Measurements from ENCODE around the gene ZNF132.
A peak's percentile ranks its signal among the peaks of the same experiment; 100 is the strongest.
"Not testable (repeated sequence)": the region's sequence is repeated elsewhere in the genome, so short reads cannot be mapped to it uniquely, and the experiment has no call there.

The ZNF132 gene

DNA sequence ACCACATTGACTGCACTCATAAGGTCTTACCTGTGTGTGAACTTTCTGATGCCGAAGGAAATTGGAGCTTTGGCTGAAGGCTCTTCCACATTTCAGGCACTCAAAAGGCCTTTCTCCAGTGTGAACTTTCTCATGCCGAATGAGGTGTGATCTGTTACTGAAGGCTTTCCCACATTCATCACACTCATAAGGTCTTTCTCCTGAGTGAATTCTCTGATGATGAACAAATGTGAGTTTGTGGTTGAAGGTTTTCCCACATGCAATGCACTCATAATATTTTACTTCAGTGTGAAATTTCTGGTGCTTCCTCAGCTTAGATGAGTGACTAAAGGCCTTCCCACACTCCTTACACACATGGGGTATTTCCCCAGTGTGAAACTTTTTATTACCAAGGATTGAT lies 5.7 kb downstream of the ZNF132 start:
- H3K4me3 ChIP-seq (ENCODE audit: low read length), result 0 out of 2 replicates have a peak overlapping the region, but pooled peaks have one; percentile 15
- H3K9me3 ChIP-seq (ENCODE audit: insufficient read depth, low read depth, low read length), result peaks cover 81% of the 10 kb centered on the region
- 100% methylated on average over 2 of the region's 2 CpGs for WGBS

GRCh38 chr19:58429745-58430144 lies 10.2 kb downstream of the ZNF132 start:
- Histone ChIP-seq H3K4me1 (ENCODE audit: insufficient read depth, low read length) (no peaks in the 10 kb centered on the region), H3K9ac (ENCODE audit: low read depth, low read length) (no peak overlapping the region), H3K4me3 (ENCODE audit: low read length) (no peak overlapping the region), H3K27ac (ENCODE audit: low read depth, low read length) (no peak overlapping the region), H3K27me3 (ENCODE audit: insufficient read depth, low read length) (no peaks in the 10 kb centered on the region), H3K9me3 (ENCODE audit: insufficient read depth, low read depth, low read length) (peaks cover 70% of the 10 kb centered on the region), H3K36me3 (ENCODE audit: insufficient read depth, low read length) (peaks cover 26% of the 10 kb centered on the region)

More for the DNA sequence above, 5.7 kb downstream of the ZNF132 start:
- Histone ChIP-seq H3K36me3 (ENCODE audit: insufficient read depth, low read length) (peaks cover 49% of the 10 kb centered on the region), H3K4me1 (ENCODE audit: insufficient read depth, low read length) (no peaks in the 10 kb centered on the region), H3K9ac (ENCODE audit: low read depth, low read length) (no peak overlapping the region), H3K27me3 (ENCODE audit: insufficient read depth, low read length) (no peaks in the 10 kb centered on the region), H3K27ac (ENCODE audit: low read depth, low read length) (no peak overlapping the region)

DNA sequence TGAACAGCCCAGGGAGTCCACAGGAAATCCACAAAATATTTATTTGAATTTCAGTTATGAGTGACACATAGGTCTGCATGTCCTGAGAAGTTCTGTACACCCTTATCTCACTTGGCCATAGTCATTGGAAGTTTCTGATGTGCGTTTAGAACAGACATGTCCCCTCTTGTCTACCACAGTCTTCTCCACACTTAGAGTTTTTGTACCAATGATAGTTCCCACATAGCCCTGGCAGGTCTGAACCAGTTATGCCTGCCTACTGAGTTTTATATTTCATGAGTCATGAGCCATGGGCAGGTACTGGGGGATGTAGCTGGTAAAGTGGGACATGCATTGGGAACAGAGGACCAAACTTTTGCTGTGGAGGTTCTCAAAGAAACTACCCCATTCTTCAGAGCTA lies 11.3 kb downstream of the ZNF132 start:
- Histone ChIP-seq H3K36me3 (ENCODE audit: insufficient read depth, low read length) (peaks cover 14% of the 10 kb centered on the region), H3K9ac (ENCODE audit: low read depth, low read length) (no peak overlapping the region), H3K9me3 (ENCODE audit: insufficient read depth, low read depth, low read length) (peaks cover 58% of the 10 kb centered on the region), H3K27me3 (ENCODE audit: insufficient read depth, low read length) (no peaks in the 10 kb centered on the region), H3K27ac (ENCODE audit: low read depth, low read length) (no peak overlapping the region), H3K4me1 (ENCODE audit: insufficient read depth, low read length) (no peaks in the 10 kb centered on the region), H3K4me3 (ENCODE audit: low read length) (no peak overlapping the region)
- 83% methylated on average over 1 of the region's 1 CpG for WGBS

- Histone ChIP-seq H3K4me1 (ENCODE audit: insufficient read depth, low read length) (no peaks in the 10 kb centered on the region), H3K9me3 (ENCODE audit: insufficient read depth, low read depth, low read length) (peaks cover 3% of the 10 kb centered on the region; the same call in 1 of the 2 replicates), H3K9ac (ENCODE audit: low read depth, low read length) (no peak overlapping the region), H3K27ac (ENCODE audit: low read depth, low read length) (no peak overlapping the region), H3K27me3 (ENCODE audit: insufficient read depth, low read length) (no peaks in the 10 kb centered on the region), H3K4me3 (ENCODE audit: low read length) (no peak overlapping the region), H3K36me3 (ENCODE audit: insufficient read depth, low read length) (peaks cover 17% of the 10 kb centered on the region)
- WGBS, result 94% methylated on average over 6 of the region's 7 CpGs
These were observed 22.9 kb downstream of the ZNF132 start for GRCh38 chr19:58417071-58417470.

DNA sequence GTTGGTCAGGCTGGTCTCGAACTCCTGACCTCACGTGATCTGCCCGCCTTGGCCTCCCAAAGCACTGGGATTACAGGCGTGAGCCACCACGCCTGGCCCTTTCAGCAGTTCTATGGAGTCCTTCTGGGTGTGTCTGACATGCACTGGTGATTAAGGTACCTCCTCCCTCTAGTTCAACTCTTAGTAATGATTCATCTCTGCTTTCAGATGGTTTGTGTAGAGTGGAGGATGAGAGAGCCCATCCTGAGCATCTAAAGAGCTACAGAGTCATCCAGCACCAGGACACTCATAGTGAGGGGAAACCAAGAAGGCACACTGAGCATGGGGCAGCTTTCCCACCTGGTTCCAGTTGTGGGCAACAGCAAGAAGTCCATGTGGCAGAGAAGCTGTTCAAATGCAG lies 23.3 kb downstream of the ZNF132 start:
- H3K36me3 ChIP-seq (ENCODE audit: insufficient read depth, low read length), result peaks cover 17% of the 10 kb centered on the region

GRCh38 chr19:58409010-58409790 lies 30.8 kb downstream of the ZNF132 start:
- Histone ChIP-seq H3K27me3 (ENCODE audit: insufficient read depth, low read length) (peaks cover 9% of the 10 kb centered on the region), H3K36me3 (ENCODE audit: insufficient read depth, low read length) (no peaks in the 10 kb centered on the region), H3K9me3 (ENCODE audit: insufficient read depth, low read depth, low read length) (no peaks in the 10 kb centered on the region), H3K4me1 (ENCODE audit: insufficient read depth, low read length) (no peaks in the 10 kb centered on the region), H3K27ac (ENCODE audit: low read depth, low read length) (no peak overlapping the region), H3K9ac (ENCODE audit: low read depth, low read length) (peak overlapping the region; percentile 61), H3K4me3 (ENCODE audit: low read length) (peak overlapping the region; percentile 67)
- WGBS, result 14% methylated on average over 34 of the region's 34 CpGs

More for the DNA sequence above, 23.3 kb downstream of the ZNF132 start:
- Histone ChIP-seq H3K4me1 (ENCODE audit: insufficient read depth, low read length) (no peaks in the 10 kb centered on the region), H3K4me3 (ENCODE audit: low read length) (no peak overlapping the region), H3K27me3 (ENCODE audit: insufficient read depth, low read length) (no peaks in the 10 kb centered on the region), H3K27ac (ENCODE audit: low read depth, low read length) (no peak overlapping the region), H3K9ac (ENCODE audit: low read depth, low read length) (no peak overlapping the region), H3K9me3 (ENCODE audit: insufficient read depth, low read depth, low read length) (peaks cover 3% of the 10 kb centered on the region; the same call in 1 of the 2 replicates)
- 95% methylated on average over 5 of the region's 5 CpGs for WGBS

- Histone ChIP-seq H3K9me3 (ENCODE audit: insufficient read depth, low read depth, low read length) (no peaks in the 10 kb centered on the region), H3K27ac (ENCODE audit: low read depth, low read length) (peak within 1 kb of the TSS; percentile 57), H3K9ac (ENCODE audit: low read depth, low read length) (peak within 1 kb of the TSS; percentile 70), H3K27me3 (ENCODE audit: insufficient read depth, low read length) (peaks cover 9% of the 10 kb centered on the region), H3K4me1 (ENCODE audit: insufficient read depth, low read length) (no peaks in the 10 kb centered on the region), H3K36me3 (ENCODE audit: insufficient read depth, low read length) (no peaks in the 10 kb centered on the region), H3K4me3 (ENCODE audit: low read length) (peak within 1 kb of the TSS; percentile 67)
- under 1% methylated on average over 100 of the region's 100 CpGs for WGBS
These were observed 31.6 kb downstream of the ZNF132 start, which contains the start of gene ZNF584 for GRCh38 chr19:58408152-58409009. TSS of gene ZNF584 (plus strand) at chr19:58408649. CDS start at chr19:58409148, 499 bp downstream.

DNA sequence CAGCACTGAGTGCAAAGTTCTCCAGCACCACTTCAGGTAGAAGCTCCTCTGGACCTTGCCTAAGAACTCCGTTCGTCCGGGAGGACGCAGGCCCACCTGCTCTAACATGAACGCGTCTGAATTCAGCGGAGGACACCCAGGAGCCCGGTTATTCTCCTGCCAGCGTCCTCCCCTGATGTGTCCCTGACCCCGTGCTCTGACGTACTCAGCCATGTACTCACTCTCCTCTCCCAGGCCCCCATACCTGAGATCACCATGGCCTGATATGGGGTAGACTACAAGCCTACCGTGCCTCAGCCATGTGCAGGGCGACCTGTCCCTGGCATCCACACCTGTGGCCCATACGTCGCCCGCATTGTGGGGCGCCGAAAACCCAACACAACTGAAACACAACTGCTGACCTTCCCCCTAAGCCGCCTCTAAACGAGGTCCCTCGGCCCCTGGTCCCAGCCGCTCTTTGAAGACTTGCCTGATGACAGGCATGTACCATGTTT lies 32.2 kb downstream of the ZNF132 start:
- Histone ChIP-seq H3K4me3 (ENCODE audit: low read length) (peak overlapping the region; percentile 67), H3K27ac (ENCODE audit: low read depth, low read length) (peak overlapping the region; percentile 57), H3K4me1 (ENCODE audit: insufficient read depth, low read length) (no peaks in the 10 kb centered on the region), H3K27me3 (ENCODE audit: insufficient read depth, low read length) (peaks cover 9% of the 10 kb centered on the region), H3K9ac (ENCODE audit: low read depth, low read length) (peak overlapping the region; percentile 70), H3K36me3 (ENCODE audit: insufficient read depth, low read length) (no peaks in the 10 kb centered on the region), H3K9me3 (ENCODE audit: insufficient read depth, low read depth, low read length) (no peaks in the 10 kb centered on the region)
- 24% methylated on average over 22 of the region's 22 CpGs for WGBS

GRCh38 chr19:58406818-58407657 lies 32.9 kb downstream of the ZNF132 start:
- Histone ChIP-seq H3K27me3 (ENCODE audit: insufficient read depth, low read length) (peaks cover 9% of the 10 kb centered on the region), H3K27ac (ENCODE audit: low read depth, low read length) (no peak overlapping the region), H3K9ac (ENCODE audit: low read depth, low read length) (0 out of 2 replicates have a peak overlapping the region, but pooled peaks have one; percentile 70), H3K4me1 (ENCODE audit: insufficient read depth, low read length) (no peaks in the 10 kb centered on the region), H3K36me3 (ENCODE audit: insufficient read depth, low read length) (no peaks in the 10 kb centered on the region), H3K4me3 (ENCODE audit: low read length) (peak overlapping the region; percentile 67), H3K9me3 (ENCODE audit: insufficient read depth, low read depth, low read length) (no peaks in the 10 kb centered on the region)
- 92% methylated on average over 10 of the region's 10 CpGs for WGBS

- WGBS, result 83% methylated on average over 3 of the region's 5 CpGs
- H3K4me3 ChIP-seq (ENCODE audit: low read length); H3K27ac ChIP-seq (ENCODE audit: low read depth, low read length); H3K9me3 ChIP-seq (ENCODE audit: insufficient read depth, low read depth, low read length); H3K27me3 ChIP-seq (ENCODE audit: insufficient read depth, low read length); H3K4me1 ChIP-seq (ENCODE audit: insufficient read depth, low read length); H3K9ac ChIP-seq (ENCODE audit: low read depth, low read length); H3K36me3 ChIP-seq (ENCODE audit: insufficient read depth, low read length): not testable (repeated sequence)
These were observed 36.0 kb downstream of the ZNF132 start for GRCh38 chr19:58403920-58404478.

Measured in HUES64 (cell line).